MG63 (cell line): ENCODE results near the gene ANKRD61. TPM values are rescaled to one million over a fixed set of nuclear protein-coding genes. Genes with fewer than 3 reads are reported as not detected.
"Not testable (repeated sequence)": the region's sequence is repeated elsewhere in the genome, so short reads cannot be mapped to it uniquely, and the experiment has no call there.

Source experiments
- DNase-seq: peaks from one replicate; pipeline ENCODE4 v3.0.0-alpha.2; 2020
- H3K27me3 ChIP-seq: fragments of 250-450 bp; sonication (Bioruptor Pico); 2 replicates; pipeline ENCODE4 v1.5.1; 2020; ENCODE audit warnings: mild to moderate bottlenecking, moderate library complexity
- H3K36me3 ChIP-seq: fragments of 250-450 bp; sonication (Bioruptor Pico); 2 replicates; pipeline ENCODE4 v1.5.1; 2020; ENCODE audit warnings: mild to moderate bottlenecking, moderate library complexity
- H3K4me3 ChIP-seq: fragments of 250-450 bp; sonication (Bioruptor Pico); 2 replicates; pipeline ENCODE4 v1.5.1; 2020; ENCODE audit warnings: mild to moderate bottlenecking, moderate library complexity
- H3K9me3 ChIP-seq: fragments of 250-450 bp; sonication (Bioruptor Pico); 2 replicates; pipeline ENCODE4 v1.5.1; 2020; ENCODE audit warnings: mild to moderate bottlenecking, moderate library complexity
- total RNA-seq: library from RNA; depleted of rRNA; stranded (reverse); fragments of >200 nt; shearing (Covaris generic); gene quantifications from 2 replicates; pipeline ENCODE4 v1.2.3, GENCODE V29; 2014; ENCODE audit warnings: low replicate concordance

The ANKRD61 gene
- total RNA-seq, 1 experiment from 2014 or later = not detected

GRCh38 chr7:6026011-6026819 lies 5.0 kb upstream of the ANKRD61 start:
- H3K36me3 ChIP-seq = peaks cover 62% of the 10 kb centered on the region

DNA sequence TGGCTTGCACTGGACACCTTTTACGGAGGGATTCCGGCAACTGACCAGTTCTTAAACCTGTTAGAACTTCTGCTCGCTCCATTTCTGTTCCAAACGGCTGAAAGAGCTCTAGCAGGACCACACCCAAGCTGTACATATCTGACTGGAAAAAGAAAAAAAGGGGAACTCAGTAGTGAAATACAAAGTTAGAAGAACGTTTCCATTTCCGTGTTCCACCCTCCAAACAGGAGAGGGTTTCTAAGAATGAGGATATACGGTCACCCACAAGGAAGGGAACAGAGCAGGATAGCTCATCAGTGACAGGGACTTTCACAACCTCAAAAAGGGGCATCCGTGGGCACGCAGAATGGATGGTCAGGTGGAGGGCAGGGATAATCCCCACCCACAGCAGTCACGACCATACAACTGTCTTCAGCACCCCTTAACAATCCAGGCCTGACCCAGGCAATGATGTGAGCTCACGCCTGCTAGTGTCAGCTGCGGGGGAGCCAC lies 4.3 kb upstream of the ANKRD61 start:
- peaks cover 58% of the 10 kb centered on the region for H3K36me3 ChIP-seq
- DNase-seq = no peak

More at GRCh38 chr7:6026011-6026819, 5.0 kb upstream of the ANKRD61 start:
- H3K9me3 ChIP-seq = no peaks in the 10 kb centered on the region
- peak; percentile 58 for DNase-seq
- no peak overlapping the region for H3K4me3 ChIP-seq
- H3K27me3 ChIP-seq = no peaks in the 10 kb centered on the region

GRCh38 chr7:6027806-6028365 lies 3.3 kb upstream of the ANKRD61 start:
- Histone ChIP-seq H3K27me3 (no peaks in the 10 kb centered on the region), H3K4me3 (no peak overlapping the region), H3K36me3 (peaks cover 52% of the 10 kb centered on the region), H3K9me3 (no peaks in the 10 kb centered on the region)
- no peak for DNase-seq

More for the DNA sequence above, 4.3 kb upstream of the ANKRD61 start:
- H3K9me3 ChIP-seq = no peaks in the 10 kb centered on the region
- no peak overlapping the region for H3K4me3 ChIP-seq
- no peaks in the 10 kb centered on the region for H3K27me3 ChIP-seq

DNA sequence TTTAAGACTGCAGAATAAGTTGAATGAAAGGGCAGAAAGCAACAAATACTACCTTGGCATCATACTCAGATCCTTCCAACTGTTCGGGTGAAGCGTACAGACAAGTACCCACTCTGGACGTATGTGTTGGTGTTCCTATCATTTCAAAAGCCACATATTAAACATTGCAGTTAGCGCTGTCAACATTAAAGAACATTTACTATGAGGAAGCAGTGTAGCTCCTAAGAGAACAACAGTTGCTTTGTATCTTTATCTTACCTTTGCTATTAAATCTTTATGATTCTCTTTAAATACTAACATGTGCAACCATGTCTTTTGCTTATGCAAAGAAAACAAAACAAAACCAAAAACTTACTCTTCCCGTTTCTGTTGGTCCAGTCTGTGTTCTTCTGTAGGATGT lies 2.6 kb upstream of the ANKRD61 start:
- no peak for DNase-seq
- Histone ChIP-seq H3K9me3 (no peaks in the 10 kb centered on the region), H3K36me3 (peaks cover 47% of the 10 kb centered on the region), H3K27me3 (no peaks in the 10 kb centered on the region), H3K4me3 (no peak overlapping the region)

DNA sequence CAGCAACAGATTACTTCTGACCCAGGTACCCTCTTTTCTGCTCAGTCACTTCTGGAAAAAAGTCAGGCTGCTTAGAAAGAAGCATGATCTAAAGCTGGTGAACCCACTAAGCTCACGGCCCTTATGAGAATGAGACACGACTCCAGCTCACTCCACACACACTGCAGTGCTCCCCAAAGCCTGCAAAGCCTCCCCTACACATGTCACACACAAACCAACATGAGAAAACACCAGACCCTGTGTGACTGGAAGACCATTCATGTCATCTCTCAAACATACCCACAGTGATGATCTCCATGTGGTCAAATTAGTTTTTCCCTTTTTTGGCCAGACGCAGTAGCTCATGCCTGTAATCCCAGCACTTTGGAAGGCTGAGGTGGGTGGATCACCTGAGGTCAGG lies 391 bp downstream of the ANKRD61 start:
- no peak for DNase-seq
- no peak overlapping the region for H3K4me3 ChIP-seq
- peaks cover 48% of the 10 kb centered on the region for H3K36me3 ChIP-seq
- H3K27me3 ChIP-seq = no peaks in the 10 kb centered on the region
- H3K9me3 ChIP-seq = no peaks in the 10 kb centered on the region

GRCh38 chr7:6032167-6032566 lies 991 bp downstream of the ANKRD61 start:
- no peak overlapping the region for H3K4me3 ChIP-seq
- H3K9me3 ChIP-seq = no peaks in the 10 kb centered on the region
- H3K36me3 ChIP-seq = peaks cover 51% of the 10 kb centered on the region
- H3K27me3 ChIP-seq = no peaks in the 10 kb centered on the region
- DNase-seq = no peak

GRCh38 chr7:6032641-6033040 lies 1.5 kb downstream of the ANKRD61 start:
- no peak overlapping the region for H3K4me3 ChIP-seq
- peaks cover 51% of the 10 kb centered on the region for H3K36me3 ChIP-seq
- DNase-seq = no peak
- H3K9me3 ChIP-seq = no peaks in the 10 kb centered on the region
- no peaks in the 10 kb centered on the region for H3K27me3 ChIP-seq

GRCh38 chr7:6035165-6035564 lies 4.0 kb downstream of the ANKRD61 start:
- no peak for DNase-seq
- Histone ChIP-seq H3K36me3 (peaks cover 54% of the 10 kb centered on the region), H3K9me3 (no peaks in the 10 kb centered on the region), H3K4me3 (no peak overlapping the region), H3K27me3 (no peaks in the 10 kb centered on the region)

GRCh38 chr7:6035686-6036085 lies 4.5 kb downstream of the ANKRD61 start:
- no peak for DNase-seq
- Histone ChIP-seq H3K4me3 (no peak overlapping the region), H3K27me3 (no peaks in the 10 kb centered on the region), H3K9me3 (no peaks in the 10 kb centered on the region), H3K36me3 (peaks cover 59% of the 10 kb centered on the region)

- DNase-seq = no peak
- Histone ChIP-seq H3K9me3 (no peaks in the 10 kb centered on the region), H3K36me3 (peaks cover 52% of the 10 kb centered on the region), H3K4me3 (no peak overlapping the region), H3K27me3 (no peaks in the 10 kb centered on the region)
These were observed 18.6 kb downstream of the ANKRD61 start for GRCh38 chr7:6049780-6050179.

DNA sequence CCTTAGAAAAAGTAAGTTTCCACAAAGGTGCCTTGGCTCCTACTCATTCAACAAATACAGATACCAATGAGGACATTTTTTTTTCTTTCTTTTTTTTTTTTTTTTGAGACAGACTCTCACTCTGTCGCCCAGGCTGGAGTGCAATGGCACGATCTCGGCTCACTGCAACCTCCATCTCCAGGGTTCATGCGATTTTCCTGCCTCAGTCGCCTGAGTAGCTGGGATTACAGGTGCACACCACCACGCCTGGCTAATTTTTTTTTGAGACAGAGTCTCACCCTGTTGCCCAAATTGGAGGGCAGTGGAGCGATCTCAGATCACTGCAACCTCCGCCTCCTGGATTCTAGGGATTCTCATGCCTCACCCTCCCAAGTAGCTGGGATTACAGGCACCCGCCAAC lies 20.0 kb downstream of the ANKRD61 start:
- H3K36me3 ChIP-seq = peaks cover 44% of the 10 kb centered on the region
- H3K27me3 ChIP-seq, H3K4me3 ChIP-seq, DNase-seq, H3K9me3 ChIP-seq: not testable (repeated sequence)

GRCh38 chr7:6056616-6057015 lies 25.4 kb downstream of the ANKRD61 start:
- Histone ChIP-seq H3K4me3 (no peak overlapping the region), H3K27me3 (no peaks in the 10 kb centered on the region), H3K9me3 (no peaks in the 10 kb centered on the region), H3K36me3 (peaks cover 20% of the 10 kb centered on the region)
- DNase-seq = no peak

- DNase-seq = peak; percentile 2
- H3K9me3 ChIP-seq = no peaks in the 10 kb centered on the region
- H3K4me3 ChIP-seq = peak overlapping the region; percentile 88
- no peaks in the 10 kb centered on the region for H3K27me3 ChIP-seq
- H3K36me3 ChIP-seq = peaks cover 15% of the 10 kb centered on the region
These were observed 26.3 kb downstream of the ANKRD61 start for GRCh38 chr7:6057316-6058129.

DNA sequence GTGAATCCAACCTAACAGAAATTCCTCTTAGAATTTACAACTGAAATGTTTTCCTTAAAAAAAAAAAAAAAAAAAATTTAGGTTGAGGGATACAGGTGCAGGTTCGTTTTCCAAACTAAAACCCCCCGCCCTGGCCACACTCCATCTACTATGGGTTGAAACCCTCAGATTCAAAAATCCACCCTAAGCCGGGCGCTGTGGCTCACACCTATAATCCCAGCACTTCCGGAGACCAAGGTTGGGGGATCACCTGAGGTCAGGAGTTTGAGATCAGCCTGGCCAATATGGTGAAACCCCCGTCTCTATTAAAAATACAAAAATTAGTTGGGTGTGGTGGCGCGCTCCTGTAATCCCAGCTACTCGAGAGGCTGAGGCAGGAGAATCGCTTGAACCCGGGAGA lies 28.8 kb downstream of the ANKRD61 start:
- not testable (repeated sequence) for DNase-seq, H3K36me3 ChIP-seq, H3K9me3 ChIP-seq, H3K4me3 ChIP-seq, H3K27me3 ChIP-seq

- DNase-seq = no peak
- no peak overlapping the region for H3K4me3 ChIP-seq
- no peaks in the 10 kb centered on the region for H3K9me3 ChIP-seq
- H3K27me3 ChIP-seq = no peaks in the 10 kb centered on the region
- H3K36me3 ChIP-seq = no peaks in the 10 kb centered on the region
These were observed 40.2 kb downstream of the ANKRD61 start for GRCh38 chr7:6071406-6071805.

DNA sequence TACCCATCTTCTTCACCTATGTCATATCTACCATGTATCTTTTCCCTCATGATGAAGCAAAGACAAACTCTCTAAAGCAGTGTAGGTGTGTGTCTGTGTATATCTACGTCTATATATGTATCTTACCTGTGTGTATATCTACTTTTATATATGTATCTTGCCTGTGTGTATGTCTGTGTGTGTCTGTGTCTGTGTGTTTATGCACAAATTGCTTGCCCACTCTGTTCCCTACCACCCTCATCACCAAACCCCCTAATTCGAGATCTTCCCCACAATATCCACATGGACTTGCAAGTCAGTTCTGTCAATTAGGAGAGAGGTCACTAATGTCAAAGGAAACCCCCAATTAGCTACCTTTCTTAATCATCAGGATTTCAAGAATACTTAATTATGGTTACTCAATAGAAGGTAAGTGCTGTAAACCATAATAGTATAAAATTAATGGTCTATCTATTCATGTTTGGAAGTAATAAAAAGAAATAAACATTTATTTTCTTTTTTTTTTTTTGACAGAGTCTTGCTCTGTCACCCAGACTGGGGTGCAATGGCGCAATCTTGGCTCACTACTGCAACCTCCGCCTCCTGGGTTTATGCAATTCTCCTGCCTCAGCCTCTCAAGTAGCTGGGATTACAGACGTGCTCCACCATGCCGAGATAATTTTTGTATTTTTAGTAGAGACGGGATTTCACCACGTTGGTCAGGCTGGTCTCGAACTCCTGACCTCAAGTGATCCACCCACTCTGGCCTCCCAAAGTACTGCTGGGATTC lies 43.6 kb downstream of the ANKRD61 start:
- H3K36me3 ChIP-seq = no peaks in the 10 kb centered on the region
- no peaks in the 10 kb centered on the region for H3K9me3 ChIP-seq
- no peak for DNase-seq
- no peak overlapping the region for H3K4me3 ChIP-seq
- H3K27me3 ChIP-seq = no peaks in the 10 kb centered on the region
